Panc1 (cell line): ENCODE data around the gene KCNMA1.

Experiments used
- CTCF ChIP-seq: fragments of 450-650 bp; IDR thresholded peaks from 2 replicates; pipeline ENCODE4 v1.5.1; 2017; ENCODE audit warnings: mild to moderate bottlenecking
- POLR2AphosphoS5 ChIP-seq: IDR thresholded peaks from 2 replicates; pipeline ENCODE4 v1.6.1; 2012; ENCODE audit warnings: mild to moderate bottlenecking, low read depth, low read length, moderate library complexity
- REST ChIP-seq, 2 experiments: IDR thresholded peaks; 2 replicates each; pipeline ENCODE4 v1.6.1; 2011 to 2012; ENCODE audit warnings: low read depth in 2 of 2, control low read depth in 1 of 2, low read length in 1 of 2, mild to moderate bottlenecking in 1 of 2, moderate library complexity in 1 of 2; ENCODE audit not compliant: insufficient read depth in 1 of 2
- TCF7L2 ChIP-seq: IDR thresholded peaks from 2 replicates; pipeline ENCODE4 v1.6.1; 2011; ENCODE audit warnings: mild to moderate bottlenecking, low read depth, low read length, inconsistent platforms

GRCh38 chr10:77603534-77603927, 34.1 kb downstream of the KCNMA1 start:
- TF ChIP-seq CTCF: no peak
- no peak for TF ChIP-seq REST (IDR thresholded peaks at IDR 0.05; ENCODE audit: insufficient read depth in 1 of 2, low read depth in 2 of 2, low read length in 1 of 2)
- TF ChIP-seq POLR2AphosphoS5: no peak
- TF ChIP-seq TCF7L2: no peak
